ENCODE measurements around the gene CACNA2D3.
"Not testable (repeated sequence)": the region's sequence is repeated elsewhere in the genome, so short reads cannot be mapped to it uniquely, and the experiment has no call there.

CACNA2D3 gene

GRCh38 chr3:55066551-55067047, 944.2 kb downstream of the CACNA2D3 start:
- DNase-seq: no peak

DNA sequence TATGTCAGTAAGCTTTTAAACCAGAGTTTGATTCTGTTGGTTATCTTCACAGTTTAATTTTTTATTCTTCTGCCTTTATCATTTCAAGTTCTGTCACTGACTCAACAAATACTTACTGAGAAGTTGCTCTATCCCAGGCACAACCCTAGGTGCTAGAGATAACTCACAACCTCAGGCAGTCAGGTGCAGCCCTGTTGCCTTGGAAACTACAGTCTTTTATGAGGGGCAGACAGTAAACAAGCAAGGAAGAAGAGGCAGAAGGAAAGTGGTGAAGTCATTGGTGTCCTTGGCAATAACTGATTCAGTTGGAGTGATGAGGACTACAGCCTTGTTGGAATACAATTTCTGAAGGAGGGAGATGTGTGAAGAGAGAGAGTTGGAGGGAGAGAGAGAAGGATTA, 947.6 kb downstream of the CACNA2D3 start:
- no peak for DNase-seq

- DNase-seq: no peak
Measured at GRCh38 chr3:55074796-55075195, 952.4 kb downstream of the CACNA2D3 start.

GRCh38 chr3:55075846-55076245, 953.5 kb downstream of the CACNA2D3 start:
- no peak for DNase-seq

DNA sequence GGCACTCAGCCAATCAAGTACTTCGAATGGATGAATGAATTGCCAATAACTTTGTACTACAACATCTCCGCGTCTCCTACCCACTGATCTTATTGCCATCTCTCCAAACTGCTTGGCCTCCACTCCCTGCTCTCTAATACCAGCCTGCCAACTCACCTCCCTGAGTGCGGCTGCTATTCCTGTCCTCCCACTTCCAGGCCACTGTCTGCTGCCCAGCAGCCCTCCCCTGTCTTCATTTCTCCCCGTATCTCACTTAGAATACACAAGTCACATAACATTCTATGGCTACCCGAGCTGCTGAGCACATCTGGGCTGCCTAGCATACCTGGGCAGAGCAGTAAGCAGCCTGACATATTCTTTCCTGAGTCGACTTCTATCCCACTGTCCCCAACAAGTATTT, 955.4 kb downstream of the CACNA2D3 start:
- no peak for DNase-seq

DNA sequence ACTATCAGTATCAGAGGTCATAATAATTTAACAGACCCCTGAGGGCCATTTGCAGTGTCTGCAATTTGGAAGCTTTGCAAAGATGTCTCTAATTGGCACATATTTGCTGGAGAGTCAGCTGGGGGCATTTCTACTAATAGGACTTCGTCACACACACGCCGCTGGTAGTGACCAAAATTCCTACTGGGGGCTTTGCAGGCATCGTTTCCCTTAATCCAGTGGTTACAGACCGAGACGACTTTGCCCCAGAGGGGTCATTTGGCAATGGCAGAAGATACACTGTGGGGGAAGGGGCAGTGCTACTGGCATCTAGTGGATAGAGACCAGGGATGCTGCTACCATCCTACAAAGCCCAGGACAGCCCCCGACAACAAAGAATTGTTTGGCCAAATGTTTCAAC, 956.5 kb downstream of the CACNA2D3 start:
- no peak for DNase-seq

GRCh38 chr3:55085231-55085630, 962.9 kb downstream of the CACNA2D3 start:
- no peak for DNase-seq

DNA sequence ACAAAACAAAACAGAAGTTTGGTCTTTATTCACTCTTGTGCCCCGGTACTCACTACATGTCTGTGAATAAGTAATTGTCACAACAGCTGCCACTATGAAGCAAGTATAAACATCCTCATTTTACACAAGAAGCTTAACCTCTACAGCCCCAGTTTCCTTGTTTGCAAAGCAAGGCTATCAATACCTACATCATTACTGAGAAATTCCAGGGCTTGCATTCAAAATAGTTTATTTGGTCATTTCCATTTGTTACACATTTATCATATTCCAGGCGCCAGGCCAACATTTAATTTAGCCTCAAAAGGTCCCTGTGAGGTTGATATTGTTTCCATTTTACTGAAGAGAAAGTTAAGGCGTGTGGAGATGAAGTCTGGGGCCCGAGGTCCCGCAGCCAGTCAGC, 966.9 kb downstream of the CACNA2D3 start:
- DNase-seq: no peak

GRCh38 chr3:55090291-55090690, 967.9 kb downstream of the CACNA2D3 start:
- no peak for DNase-seq

GRCh38 chr3:55090746-55091145, 968.4 kb downstream of the CACNA2D3 start:
- no peak for DNase-seq

- no peak for DNase-seq
Measured at GRCh38 chr3:55091381-55092225, 969.3 kb downstream of the CACNA2D3 start.

DNA sequence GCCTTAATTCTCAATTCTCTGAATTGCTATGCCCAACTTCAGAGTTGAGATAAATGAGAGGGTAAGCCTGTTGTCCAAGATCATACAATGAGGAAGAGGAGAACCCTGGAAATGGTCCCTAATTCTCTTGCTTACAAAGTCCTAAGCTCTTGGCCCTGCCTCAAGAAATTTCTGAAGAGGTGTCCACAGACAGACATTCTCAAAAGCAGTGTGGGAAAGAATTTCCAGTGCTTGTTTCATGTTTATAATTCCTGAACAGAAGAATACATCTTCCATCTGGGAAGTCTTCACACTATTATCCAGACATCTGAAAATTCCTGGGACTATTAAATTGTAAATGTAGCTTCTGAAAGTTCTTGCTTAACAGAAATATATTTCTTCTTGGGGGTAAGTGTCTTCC, 972.3 kb downstream of the CACNA2D3 start:
- DNase-seq: no peak

- no peak for DNase-seq
Measured at GRCh38 chr3:55097441-55097840, 975.1 kb downstream of the CACNA2D3 start.

- DNase-seq: no peak
Measured at GRCh38 chr3:55105647-55106046, 983.3 kb downstream of the CACNA2D3 start.

GRCh38 chr3:55107187-55107586, 984.8 kb downstream of the CACNA2D3 start:
- no peak for DNase-seq

GRCh38 chr3:55111906-55112305, 989.6 kb downstream of the CACNA2D3 start:
- not testable (repeated sequence) for DNase-seq

- no peak for DNase-seq
Measured at GRCh38 chr3:55118451-55118850, 996.1 kb downstream of the CACNA2D3 start.

GRCh38 chr3:55119268-55119667, 996.9 kb downstream of the CACNA2D3 start:
- no peak for DNase-seq

- DNase-seq: no peak
Measured at GRCh38 chr3:55122312-55122711, 1000.0 kb downstream of the CACNA2D3 start.

Data from stimulated activated CD4-positive, alpha-beta T cell treated with anti-CD3 and anti-CD28 coated beads, Interleukin-2, amount 100 ng/mL, for 48 hours (primary cell).